Measurements from ENCODE around the gene KLHDC8B.
"Not testable (repeated sequence)": the region's sequence is repeated elsewhere in the genome, so short reads cannot be mapped to it uniquely, and the experiment has no call there.

Gene KLHDC8B

DNA sequence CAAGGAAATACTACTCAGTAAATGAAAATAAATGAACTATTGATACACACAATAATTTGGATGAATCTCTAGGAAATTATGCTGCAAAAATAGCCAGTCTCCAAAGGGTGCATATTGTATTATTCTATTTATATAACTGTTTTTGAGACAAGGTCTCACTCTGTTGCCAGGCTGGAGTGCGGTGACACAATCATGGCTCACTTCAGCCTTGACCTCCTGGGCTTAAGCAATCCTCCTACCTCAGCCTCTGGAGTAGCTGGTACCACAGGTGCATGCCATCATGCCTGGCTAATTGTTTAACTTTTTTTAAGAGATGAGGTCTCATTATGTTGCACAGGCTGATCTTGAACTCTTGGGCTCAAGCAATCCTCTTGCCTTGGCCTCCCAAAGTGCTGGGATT lies 12.5 kb downstream of the KLHDC8B start:
- DNase-seq (ENCODE audit: low read depth in 2 of 2): no peak

DNA sequence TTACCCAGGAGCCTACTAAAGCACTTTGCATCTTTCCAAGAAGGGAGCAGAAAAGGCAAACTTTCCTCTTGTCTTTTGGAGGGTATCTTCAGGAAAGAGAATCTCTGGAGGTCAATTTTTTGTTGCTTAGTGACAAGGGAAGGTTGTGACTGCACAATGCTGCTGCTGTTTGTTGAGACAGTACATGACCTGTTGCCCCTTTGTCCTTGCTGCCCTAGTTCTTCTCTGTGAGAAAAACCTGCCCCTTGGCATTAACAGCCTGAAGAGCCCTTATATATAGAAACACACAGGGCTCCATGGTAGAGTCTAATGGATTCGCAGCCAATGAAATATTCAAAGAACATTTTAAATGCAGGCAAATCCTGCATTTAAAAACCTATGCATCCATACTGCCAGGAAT lies 20.3 kb downstream of the KLHDC8B start:
- no peak for DNase-seq (ENCODE audit: low read depth in 2 of 2)

DNA sequence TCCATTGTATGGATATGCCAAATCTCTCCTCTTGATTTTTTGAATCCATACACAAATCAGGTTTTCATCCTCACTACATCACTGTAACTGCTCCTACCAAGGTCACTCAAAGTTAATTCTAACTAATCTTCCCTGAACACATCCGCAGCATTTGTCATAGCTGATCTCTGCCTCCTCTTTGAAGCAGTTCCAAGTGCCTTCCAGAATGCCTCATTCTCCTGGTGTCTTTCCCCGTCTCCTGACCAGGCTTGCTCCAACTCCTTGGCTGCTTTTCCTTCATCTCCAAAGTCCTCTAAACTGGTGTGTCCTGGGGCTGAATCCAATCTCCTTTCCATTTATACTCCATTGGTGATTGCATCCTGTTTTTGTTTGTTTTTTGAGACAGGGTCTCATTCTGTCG lies 26.8 kb downstream of the KLHDC8B start:
- no peak for DNase-seq (ENCODE audit: low read depth in 2 of 2)

DNA sequence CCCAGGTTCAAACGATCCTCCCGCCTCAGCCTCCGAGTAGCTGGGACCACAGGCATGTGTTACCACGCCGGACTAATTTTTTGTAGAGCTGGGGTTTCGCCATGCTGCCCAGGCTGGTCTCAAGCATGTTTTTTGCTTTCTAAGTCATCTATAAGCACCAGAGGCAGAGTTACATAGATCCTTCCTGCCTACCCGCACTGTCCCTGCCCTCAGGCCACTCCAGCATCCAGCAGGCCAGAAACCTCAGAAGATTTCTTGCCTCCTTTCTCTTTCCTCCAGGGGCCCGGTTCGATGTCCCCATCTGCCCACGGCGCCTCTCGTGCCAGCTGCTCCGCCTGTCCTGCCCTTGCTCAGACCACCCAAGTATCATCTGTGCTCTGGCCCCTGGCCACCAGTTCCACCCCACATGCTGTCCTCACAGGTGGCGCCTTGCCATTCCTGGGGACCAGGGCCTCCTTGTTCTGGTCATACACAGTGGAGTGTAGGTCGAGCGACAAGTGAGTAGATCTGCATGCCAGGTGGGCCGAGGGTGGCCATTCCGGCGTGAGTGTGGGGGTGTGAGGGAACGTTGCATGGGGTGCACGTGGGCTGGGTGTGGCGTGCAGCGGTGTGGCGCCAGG lies 27.3 kb downstream of the KLHDC8B start:
- no peak for DNase-seq (ENCODE audit: low read depth in 2 of 2)

DNA sequence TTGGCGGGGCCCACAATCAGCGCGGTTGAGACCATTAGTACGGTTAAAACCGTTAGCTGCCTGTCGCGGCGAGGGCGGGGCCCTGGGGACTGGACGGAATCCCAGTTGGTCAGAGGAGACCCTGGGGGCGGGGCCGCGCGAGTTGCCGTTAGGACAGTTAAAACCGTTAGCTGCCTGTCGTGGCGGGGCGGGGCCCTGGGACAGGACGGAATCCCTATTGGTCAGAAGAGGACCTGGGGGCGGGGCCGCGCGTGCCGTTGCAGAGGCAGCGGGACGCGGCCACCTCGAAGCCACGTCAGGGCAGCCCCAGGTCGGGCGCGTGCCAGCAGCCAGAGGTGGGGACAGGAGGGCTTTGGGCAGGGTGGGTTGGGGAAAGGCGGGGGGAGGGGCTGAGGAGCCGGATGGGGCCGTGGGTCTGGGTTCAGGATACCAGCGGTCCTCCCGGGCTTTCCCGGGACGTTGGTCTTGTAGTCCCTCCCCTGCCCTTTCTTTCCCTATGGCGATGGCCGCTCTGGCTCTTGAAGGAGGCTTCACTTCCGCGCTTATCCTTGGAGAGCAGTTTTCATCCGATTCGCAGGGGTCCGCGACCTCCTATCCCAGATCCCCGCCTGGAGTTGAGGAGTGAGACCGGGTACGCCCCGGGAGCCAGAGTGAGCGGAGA lies 28.0 kb downstream of the KLHDC8B start:
- DNase-seq (ENCODE audit: low read depth in 2 of 2): no peak

DNA sequence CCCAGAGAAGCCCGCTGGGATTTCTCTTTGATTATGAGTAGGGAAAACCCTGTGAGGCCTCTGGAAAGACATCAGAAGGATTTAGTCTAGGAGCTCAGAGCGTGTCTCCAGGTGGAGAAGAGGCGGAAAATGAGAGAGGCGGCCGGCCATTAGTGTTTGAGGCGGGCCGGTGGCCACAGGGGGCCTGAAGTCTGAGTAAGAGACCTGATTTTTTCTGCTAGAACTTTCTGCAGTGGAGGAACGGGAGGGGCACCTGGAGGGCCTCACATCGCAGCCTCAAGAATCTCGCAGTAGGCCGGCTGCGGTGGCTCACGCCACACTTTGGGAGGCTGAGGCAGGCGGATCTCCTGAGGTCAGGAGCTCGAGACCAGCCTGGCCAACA lies 28.5 kb downstream of the KLHDC8B start:
- no peak for DNase-seq (ENCODE audit: low read depth in 2 of 2)

DNA sequence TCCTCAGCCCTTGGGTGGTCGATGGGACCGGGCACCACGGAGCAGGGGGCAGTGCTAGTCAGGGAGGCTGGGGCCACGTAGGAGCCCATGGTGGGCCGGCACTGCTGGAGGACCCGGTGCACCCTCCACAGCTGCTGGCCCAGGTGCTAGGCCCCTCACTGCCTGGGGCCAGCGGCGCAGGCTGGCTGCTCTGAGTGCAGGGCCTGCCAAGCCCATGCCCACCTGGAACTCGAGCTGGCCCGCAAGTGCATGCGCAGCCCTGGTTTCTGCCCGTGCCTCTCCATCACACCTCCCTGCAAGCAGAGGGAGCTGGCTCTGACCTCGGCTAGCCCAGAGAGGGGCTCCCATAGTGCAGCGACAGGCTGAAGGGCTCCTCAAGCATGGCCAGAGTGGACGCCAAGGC lies 42.1 kb downstream of the KLHDC8B start:
- no peak for DNase-seq (ENCODE audit: low read depth in 2 of 2)

DNA sequence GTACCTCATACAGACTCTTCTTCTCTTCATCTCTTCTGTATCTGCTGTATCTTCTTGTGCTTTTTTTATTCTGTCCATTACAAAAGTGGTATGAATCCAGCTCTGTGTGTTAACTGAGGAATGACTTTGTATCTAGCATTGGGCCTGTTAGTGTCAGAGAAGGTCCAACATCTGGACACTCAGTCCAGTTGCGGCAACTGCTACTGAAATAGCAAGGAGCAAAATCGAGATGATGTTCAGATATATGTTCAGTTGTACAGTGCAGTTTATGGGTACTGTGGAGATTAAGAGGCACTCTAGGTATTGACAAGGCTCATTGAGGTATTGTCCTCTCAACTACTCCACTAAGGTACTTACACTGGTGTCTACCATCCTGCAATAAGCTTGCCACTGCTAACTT lies 42.6 kb downstream of the KLHDC8B start:
- DNase-seq (ENCODE audit: low read depth in 2 of 2): no peak

DNA sequence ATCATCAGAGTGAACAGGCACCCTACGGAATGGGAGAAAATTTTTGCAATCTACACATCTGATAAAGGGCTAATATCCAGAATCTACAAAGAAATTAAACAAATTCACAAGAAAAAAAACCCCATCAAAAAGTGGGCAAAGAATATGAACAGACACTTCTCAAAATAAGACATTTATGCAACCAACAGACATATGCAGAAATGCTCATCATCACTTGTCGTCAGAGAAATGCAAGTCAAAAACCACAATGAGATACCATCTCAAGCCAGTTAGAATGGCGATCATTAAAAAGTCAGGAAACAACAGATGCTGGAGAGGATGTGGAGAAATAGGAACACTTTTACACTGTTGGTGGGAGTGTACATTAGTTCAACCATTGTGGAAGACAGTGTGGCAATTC lies 45.3 kb downstream of the KLHDC8B start:
- DNase-seq (ENCODE audit: low read depth in 2 of 2): not testable (repeated sequence)

DNA sequence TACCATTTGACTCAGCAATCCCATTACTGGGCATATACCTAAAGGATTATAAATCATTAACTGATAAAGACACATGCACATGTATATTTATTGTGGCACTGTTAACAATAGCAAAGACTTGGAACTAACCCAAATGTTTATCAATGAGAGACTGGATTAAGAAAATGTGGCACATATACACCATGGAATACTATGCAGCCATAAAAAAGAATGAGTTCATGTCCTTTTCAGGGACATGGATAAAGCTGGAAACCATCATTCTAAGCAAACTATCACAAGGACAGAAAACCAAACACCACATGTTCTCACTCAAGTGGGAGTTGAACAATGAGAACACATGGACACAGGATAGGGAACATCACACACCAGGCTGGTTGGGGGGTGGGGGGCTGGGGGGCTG lies 45.7 kb downstream of the KLHDC8B start:
- not testable (repeated sequence) for DNase-seq (ENCODE audit: low read depth in 2 of 2)

DNA sequence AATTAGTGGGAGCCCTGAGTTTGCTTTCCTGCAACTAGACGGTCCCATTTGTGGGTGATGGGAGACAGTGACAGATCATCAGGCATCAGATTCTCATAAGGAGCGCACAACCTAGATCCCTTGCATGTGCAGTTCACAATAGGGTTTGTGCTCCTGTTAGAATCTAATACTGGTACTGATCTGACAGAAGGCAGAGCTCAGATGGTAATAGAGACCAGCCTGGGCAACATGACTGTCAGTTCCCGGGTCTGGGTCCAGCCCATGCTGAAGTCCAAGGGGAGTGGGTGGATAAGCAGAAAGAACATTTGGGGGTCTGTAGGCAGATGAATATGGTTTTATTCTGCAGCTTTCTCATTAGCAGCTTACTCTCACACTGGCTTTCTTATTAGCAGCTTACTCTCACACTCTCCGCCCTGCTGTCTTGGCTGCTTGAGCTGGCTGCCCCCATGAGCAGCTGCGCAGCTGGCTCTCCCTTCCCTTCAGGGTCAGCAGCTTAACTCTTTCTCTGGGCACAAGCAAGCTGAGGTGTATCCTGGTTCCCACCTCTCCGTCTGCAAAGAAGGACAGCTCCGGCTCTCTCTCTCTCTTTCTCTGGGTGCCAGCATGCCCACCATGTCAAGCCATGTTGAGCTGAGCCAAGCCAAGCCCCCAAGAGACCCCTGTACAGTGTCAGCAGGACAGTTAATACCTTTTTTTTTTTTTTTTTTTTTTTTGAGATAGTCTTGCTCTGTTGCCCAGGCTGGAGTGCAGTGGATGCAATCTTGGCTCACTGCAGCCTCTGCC lies 46.5 kb downstream of the KLHDC8B start:
- no peak for DNase-seq (ENCODE audit: low read depth in 2 of 2)

DNA sequence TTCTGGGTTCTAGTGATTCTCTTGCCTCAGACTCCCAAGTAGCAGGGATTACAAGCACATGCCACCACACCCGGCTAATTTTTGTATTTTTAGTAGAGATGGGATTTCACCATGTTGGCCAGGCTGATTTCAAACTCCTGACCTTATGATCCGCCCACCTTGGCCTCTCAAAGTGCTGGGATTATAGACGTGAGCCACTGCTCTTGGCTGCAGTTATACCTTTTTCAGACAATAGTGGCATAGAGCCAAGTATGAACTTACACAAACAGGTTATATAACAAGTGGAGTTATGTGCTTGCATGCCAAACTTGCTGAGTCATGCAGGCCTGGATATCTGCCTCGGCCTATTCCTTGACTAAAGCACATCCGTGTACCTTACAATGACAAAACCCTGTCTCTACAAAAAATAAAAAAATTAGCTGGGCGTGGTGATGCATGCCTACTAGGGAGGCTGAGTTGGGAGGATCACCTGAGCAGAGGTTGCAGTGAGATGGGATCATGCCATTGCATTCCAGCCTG lies 47.1 kb downstream of the KLHDC8B start:
- DNase-seq (ENCODE audit: low read depth in 2 of 2): not testable (repeated sequence)

DNA sequence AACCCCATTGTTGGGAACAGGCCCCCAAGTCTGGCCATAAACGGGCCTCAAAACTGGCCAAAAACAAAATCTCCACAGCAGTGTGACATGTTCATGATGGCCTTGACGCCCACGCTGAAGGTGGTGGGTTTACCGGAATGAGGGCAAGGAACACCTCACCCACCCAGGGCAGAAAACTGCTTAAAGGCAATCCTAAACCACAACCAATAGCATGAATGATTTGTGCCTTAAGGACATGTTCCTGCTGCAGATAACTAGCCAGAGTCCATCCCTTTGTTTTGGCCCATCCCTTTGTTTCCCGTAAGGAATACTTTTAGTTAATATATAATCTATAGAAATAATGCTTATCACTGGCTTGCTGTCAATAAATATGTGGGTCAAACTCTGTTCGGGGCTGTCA lies 47.7 kb downstream of the KLHDC8B start:
- DNase-seq (ENCODE audit: low read depth in 2 of 2): no peak

DNA sequence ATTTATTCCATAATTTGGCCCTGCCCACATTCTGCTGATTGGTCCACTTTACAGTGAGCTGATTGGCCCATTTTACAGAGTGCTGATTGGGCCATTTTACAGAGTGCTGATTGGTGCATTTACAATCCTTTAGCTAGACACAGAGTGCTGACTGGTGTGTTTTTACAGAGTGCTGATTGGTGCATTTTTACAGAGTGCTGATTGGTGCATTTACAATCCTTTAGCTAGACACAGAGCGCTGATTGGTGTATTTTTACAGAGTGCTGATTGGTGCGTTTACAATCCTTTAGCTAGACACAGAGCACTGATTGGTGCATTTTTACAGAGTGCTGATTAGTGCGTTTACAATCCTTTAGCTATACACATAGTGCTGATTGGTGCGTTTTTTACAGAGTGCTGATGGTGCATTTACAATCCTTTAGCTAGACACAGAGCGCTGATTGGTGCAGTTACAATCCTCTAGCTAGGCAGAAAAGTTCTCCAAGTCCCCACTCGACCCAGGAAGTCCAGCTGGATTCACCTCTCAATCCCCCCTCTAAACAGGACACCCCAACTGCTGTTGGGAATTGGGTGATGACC lies 49.7 kb downstream of the KLHDC8B start:
- DNase-seq (ENCODE audit: low read depth in 2 of 2): not testable (repeated sequence)

DNA sequence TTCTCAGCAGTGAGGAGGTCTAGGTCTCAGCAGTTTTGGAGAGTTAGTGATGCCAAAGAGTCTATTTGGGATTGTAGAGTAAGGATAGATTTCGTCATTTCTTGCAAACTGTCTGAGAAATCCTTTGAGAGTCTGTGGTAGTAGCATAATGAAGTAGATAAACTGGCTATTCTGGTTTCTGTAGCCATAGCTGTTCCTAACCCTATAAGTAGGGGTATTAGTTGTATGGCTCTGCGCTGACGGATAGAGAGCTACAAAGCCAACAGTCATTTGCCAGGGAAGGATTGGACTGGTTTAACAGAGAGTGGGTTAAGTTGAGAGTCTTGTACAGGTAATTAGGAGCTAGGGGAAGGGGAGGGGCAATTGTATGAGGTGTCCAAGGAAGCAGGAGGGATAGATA lies 50.6 kb downstream of the KLHDC8B start:
- no peak for DNase-seq (ENCODE audit: low read depth in 2 of 2)

Measured in stimulated activated CD8-positive, alpha-beta memory T cell treated with anti-CD3 and anti-CD28 coated beads, Interleukin-15, amount 100 ng/mL, for 4 hours (primary cell).